GM10847 (cell line): ENCODE data around the gene PCSK6.

Experiments used
- POLR2A ChIP-seq: IDR thresholded peaks from 2 replicates; pipeline ENCODE4 v1.6.1; 2011; ENCODE audit not compliant: insufficient read length; ENCODE audit errors: extremely low read depth

Gene PCSK6

GRCh38 chr15:101431748-101432147, 57.8 kb downstream of the PCSK6 start:
- no peak for TF ChIP-seq POLR2A

- TF ChIP-seq POLR2A = no peak
These were observed 58.2 kb downstream of the PCSK6 start for GRCh38 chr15:101431301-101431700.

- TF ChIP-seq POLR2A = no peak
These were observed 59.9 kb downstream of the PCSK6 start for GRCh38 chr15:101429646-101430045.

- TF ChIP-seq POLR2A = no peak
These were observed 60.3 kb downstream of the PCSK6 start for GRCh38 chr15:101429191-101429590.

- no peak for TF ChIP-seq POLR2A
These were observed 60.7 kb downstream of the PCSK6 start for GRCh38 chr15:101428758-101429157.

GRCh38 chr15:101427606-101428487, 61.7 kb downstream of the PCSK6 start:
- no peak for TF ChIP-seq POLR2A

- no peak for TF ChIP-seq POLR2A
These were observed 62.7 kb downstream of the PCSK6 start for GRCh38 chr15:101426761-101427333.

GRCh38 chr15:101425787-101426365, 63.6 kb downstream of the PCSK6 start:
- TF ChIP-seq POLR2A = no peak

GRCh38 chr15:101424984-101425383, 64.5 kb downstream of the PCSK6 start:
- no peak for TF ChIP-seq POLR2A

GRCh38 chr15:101420232-101420631, 69.3 kb downstream of the PCSK6 start:
- no peak for TF ChIP-seq POLR2A

GRCh38 chr15:101413239-101413638, 76.3 kb downstream of the PCSK6 start:
- no peak for TF ChIP-seq POLR2A

- TF ChIP-seq POLR2A = no peak
These were observed 77.9 kb downstream of the PCSK6 start for GRCh38 chr15:101411581-101411980.

- TF ChIP-seq POLR2A = no peak
These were observed 78.4 kb downstream of the PCSK6 start for GRCh38 chr15:101411085-101411484.

GRCh38 chr15:101410612-101411011, 78.9 kb downstream of the PCSK6 start:
- no peak for TF ChIP-seq POLR2A

- TF ChIP-seq POLR2A = no peak
These were observed 79.9 kb downstream of the PCSK6 start for GRCh38 chr15:101409621-101410020.

GRCh38 chr15:101407966-101408775, 81.3 kb downstream of the PCSK6 start:
- no peak for TF ChIP-seq POLR2A

GRCh38 chr15:101407439-101407838, 82.1 kb downstream of the PCSK6 start:
- TF ChIP-seq POLR2A = no peak
